ENCODE data around the gene RAMP2. TPM values are rescaled to one million over a fixed set of nuclear protein-coding genes. Genes with fewer than 3 reads are reported as not detected.

RAMP2 gene
- total RNA-seq, 1 donor from 2014 or later = not detected

- H3K27ac Mint-ChIP-seq = no peak overlapping the region
- H3K4me1 Mint-ChIP-seq = peaks cover 28% of the 10 kb centered on the region
- no peak for TF ChIP-seq CTCF (IDR thresholded peaks at IDR 0.05)
- H3K4me3 Mint-ChIP-seq = peak overlapping the region; percentile 16
- ChIA-PET CTCF (no interaction called here), POLR2A (interaction anchor here (0.6 to 0.8 kb wide), 2 partner anchors 51 to 521 kb away, joined by 3 to 7 read pairs; no protein-coding TSS in a partner anchor)
- no peaks in the 10 kb centered on the region for H3K9me3 Mint-ChIP-seq
- intact Hi-C loops (cut with micrococcal nuclease) = no loop called here
- peaks cover 2% of the 10 kb centered on the region for H3K27me3 Mint-ChIP-seq
- no peak for DNase-seq
- peaks cover 11% of the 10 kb centered on the region for H3K36me3 Mint-ChIP-seq (ENCODE audit: low read depth)
- ATAC-seq (ENCODE audit: low read depth) = no peak
Measured at GRCh38 chr17:42795465-42795864, 34.4 kb downstream of the RAMP2 start.

- CTCF ChIA-PET = no interaction called here
Measured at GRCh38 chr17:42796066-42796758, 35.2 kb downstream of the RAMP2 start.

GRCh38 chr17:42797067-42798007, 36.3 kb downstream of the RAMP2 start:
- no peak overlapping the region for H3K27ac Mint-ChIP-seq
- ATAC-seq (ENCODE audit: low read depth) (no peak), DNase-seq (no peak)
- intact Hi-C loops (cut with micrococcal nuclease) = loop anchor here (1.0 kb wide), 3 partner anchors 24 to 52 kb away; partner anchors contain the start of genes BECN1, EZH1 and VPS25
- peak overlapping the region; percentile 97 for H3K4me3 Mint-ChIP-seq
- peaks cover 28% of the 10 kb centered on the region for H3K4me1 Mint-ChIP-seq
- peaks cover 11% of the 10 kb centered on the region for H3K36me3 Mint-ChIP-seq (ENCODE audit: low read depth)
- TF ChIP-seq CTCF (IDR thresholded peaks at IDR 0.05) = no peak
- CTCF ChIA-PET = interaction anchor here (1.6 kb wide), 1 partner anchor 219 kb away, joined by 5 read pairs; no protein-coding TSS in a partner anchor
- POLR2A ChIA-PET = interaction anchor here (0.6 to 1.8 kb wide), 3 partner anchors 20 to 127 kb away, joined by 3 to 11 read pairs (median 9); partner anchors contain the start of gene VPS25
- no peaks in the 10 kb centered on the region for H3K9me3 Mint-ChIP-seq
- no peaks in the 10 kb centered on the region for H3K27me3 Mint-ChIP-seq

More at GRCh38 chr17:42796066-42796758, 35.2 kb downstream of the RAMP2 start:
- peaks cover 28% of the 10 kb centered on the region for H3K4me1 Mint-ChIP-seq
- no peaks in the 10 kb centered on the region for H3K9me3 Mint-ChIP-seq
- ATAC-seq (ENCODE audit: low read depth) (no peak), DNase-seq (no peak)
- no peak overlapping the region for H3K27ac Mint-ChIP-seq
- no peak overlapping the region for H3K4me3 Mint-ChIP-seq
- no peak for TF ChIP-seq CTCF (IDR thresholded peaks at IDR 0.05)
- POLR2A ChIA-PET = interaction anchor here (0.6 to 0.8 kb wide), 2 partner anchors 52 to 520 kb away, joined by 3 to 7 read pairs; no protein-coding TSS in a partner anchor
- intact Hi-C loops (cut with micrococcal nuclease) = no loop called here
- H3K36me3 Mint-ChIP-seq (ENCODE audit: low read depth) = peaks cover 11% of the 10 kb centered on the region
- H3K27me3 Mint-ChIP-seq = no peaks in the 10 kb centered on the region

- POLR2A ChIA-PET = interaction anchor here (0.6 to 1.8 kb wide), 10 partner anchors 19 to 517 kb away, joined by 3 to 9 read pairs (median 4); partner anchors contain the start of genes BECN1, PSMC3IP, RAMP2 and RPL27
- H3K27ac Mint-ChIP-seq = peak overlapping the region; percentile 81
- intact Hi-C loops (cut with micrococcal nuclease) = loop anchor here (1.0 kb wide), 3 partner anchors 25 to 53 kb away; partner anchors contain the start of genes BECN1, EZH1 and VPS25
- H3K4me3 Mint-ChIP-seq = peak overlapping the region; percentile 97
- TF ChIP-seq CTCF (IDR thresholded peaks at IDR 0.05) = no peak
- H3K36me3 Mint-ChIP-seq (ENCODE audit: low read depth) = peaks cover 11% of the 10 kb centered on the region
- no peaks in the 10 kb centered on the region for H3K27me3 Mint-ChIP-seq
- ATAC-seq (ENCODE audit: low read depth) = no peak
- CTCF ChIA-PET = interaction anchor here (1.6 kb wide), 1 partner anchor 220 kb away, joined by 5 read pairs; no protein-coding TSS in a partner anchor
- H3K9me3 Mint-ChIP-seq = no peaks in the 10 kb centered on the region
- peaks cover 28% of the 10 kb centered on the region for H3K4me1 Mint-ChIP-seq
- DNase-seq = no peak
Measured at GRCh38 chr17:42798011-42798382, 37.0 kb downstream of the RAMP2 start.
